Measurements from ENCODE around the gene SH2D1A. TPM values are rescaled to one million over a fixed set of nuclear protein-coding genes. Genes with fewer than 3 reads are reported as not detected.

SH2D1A gene
- total and polyA plus RNA-seq, 10 of the 15 experiments (the other 5 are each of a cell fraction or from before 2014, with no cell fraction given), result 0.33 to 8.8 (median 0.54) TPM; not detected in 1

DNA sequence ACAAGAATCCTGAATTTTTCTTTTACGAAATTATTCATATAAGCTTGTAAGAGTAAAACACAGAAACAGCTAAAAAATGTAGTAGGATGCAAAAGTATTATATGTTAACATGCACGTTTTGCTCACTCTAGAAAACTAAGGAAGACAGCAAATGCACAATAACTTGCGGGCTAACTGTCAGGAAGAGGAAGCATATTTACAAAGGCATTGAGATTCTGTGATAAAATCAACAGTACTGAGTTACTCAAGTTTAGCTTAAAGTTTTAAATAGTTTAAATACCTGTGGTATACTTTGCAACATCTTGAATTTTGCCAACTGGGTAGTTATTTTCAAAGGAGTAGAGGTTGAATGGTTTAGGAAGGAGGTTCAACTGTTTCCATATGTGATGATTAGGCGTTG lies 37.0 kb downstream of the SH2D1A start:
- Histone ChIP-seq H3K79me2 (ENCODE audit: control insufficient read depth, insufficient read depth, low read length) (no peaks in the 10 kb centered on the region), H3K36me3 (ENCODE audit: control insufficient read depth in 2 of 2, insufficient read depth in 2 of 2, low read length in 1 of 2) (no peaks in the 10 kb centered on the region), H3K27me3 (replicated peaks in 1 of 2; ENCODE audit: control insufficient read depth in 2 of 2, insufficient read depth in 2 of 2, low read length in 1 of 2) (no peaks in the 10 kb centered on the region; a peak in 1 of 4 replicates), H3K27ac (ENCODE audit: control insufficient read depth, insufficient read depth) (no peak overlapping the region), H2AFZ (ENCODE audit: control insufficient read depth, low read depth, low read length) (no peak overlapping the region), H3K4me1 (ENCODE audit: control insufficient read depth, insufficient read depth, low read length) (no peaks in the 10 kb centered on the region), H3K4me3 (no peak overlapping the region), H3K9me3 (replicated peaks; ENCODE audit: control insufficient read depth, insufficient read depth, low read length) (no peaks in the 10 kb centered on the region; the same call in 2 of the 3 replicates), H4K20me1 (ENCODE audit: control insufficient read depth, insufficient read depth) (no peaks in the 10 kb centered on the region), H3K9ac (ENCODE audit: control insufficient read depth, insufficient read depth, low read length) (no peak overlapping the region), H3K4me2 (ENCODE audit: control insufficient read depth, insufficient read depth) (no peak overlapping the region)
- intact Hi-C loops (cut with micrococcal nuclease; ENCODE audit: unreplicated experiment) (loop anchor here (10.0 kb wide), 1 partner anchor 289 kb away; no protein-coding TSS in a partner anchor), in situ Hi-C loops (cut with MboI) (no loop called here)
- ChIA-PET CTCF (interaction anchor here (1.0 kb wide), 1 partner anchor 10 kb away, joined by 8 read pairs; no protein-coding TSS in a partner anchor), RAD21 (ENCODE audit: unreplicated experiment) (no interaction called here), SMC1A (ENCODE audit: uncharacterized antibody, unreplicated experiment) (interaction anchor here (1.2 to 1.4 kb wide), 2 partner anchors 13 to 18 kb away, joined by 3 to 6 read pairs; no protein-coding TSS in a partner anchor), POLR2A (no interaction called here)
- BruUV-seq (replicated peaks), result no TSS peak
- TF ChIP-seq SMAD1 (IDR thresholded peaks at IDR 0.05; ENCODE audit: low read depth, partially characterized antibody) (no peak), BRCA1 (IDR thresholded peaks at IDR 0.05; ENCODE audit: low read depth, low read length) (no peak), ZNF622 (IDR thresholded peaks at IDR 0.05) (no peak), KLF5 (IDR thresholded peaks at IDR 0.05; ENCODE audit: partially characterized antibody) (no peak), SIX5 (IDR thresholded peaks at IDR 0.05; ENCODE audit: low read depth, low read length, severe bottlenecking) (no peak), YBX1 (IDR thresholded peaks at IDR 0.05) (no peak), IKZF1 (conservative IDR thresholded peaks at IDR 0.05) (no peak), SMARCA5 (IDR thresholded peaks at IDR 0.05) (no peak), WRNIP1 (IDR thresholded peaks at IDR 0.05; ENCODE audit: borderline replicate concordance, low read depth, low read length) (no peak), RBBP5 (conservative IDR thresholded peaks at IDR 0.05) (no peak), CBFB (IDR thresholded peaks at IDR 0.05; ENCODE audit: low read depth) (no peak), FOXK2 (IDR thresholded peaks at IDR 0.05) (no peak), MEF2A (IDR thresholded peaks at IDR 0.05; ENCODE audit: insufficient read depth, low read depth, low read length) (no peak), JUND (IDR thresholded peaks at IDR 0.05; ENCODE audit: low read depth, low read length) (no peak)
- TF ChIP-seq, protein P1, sequence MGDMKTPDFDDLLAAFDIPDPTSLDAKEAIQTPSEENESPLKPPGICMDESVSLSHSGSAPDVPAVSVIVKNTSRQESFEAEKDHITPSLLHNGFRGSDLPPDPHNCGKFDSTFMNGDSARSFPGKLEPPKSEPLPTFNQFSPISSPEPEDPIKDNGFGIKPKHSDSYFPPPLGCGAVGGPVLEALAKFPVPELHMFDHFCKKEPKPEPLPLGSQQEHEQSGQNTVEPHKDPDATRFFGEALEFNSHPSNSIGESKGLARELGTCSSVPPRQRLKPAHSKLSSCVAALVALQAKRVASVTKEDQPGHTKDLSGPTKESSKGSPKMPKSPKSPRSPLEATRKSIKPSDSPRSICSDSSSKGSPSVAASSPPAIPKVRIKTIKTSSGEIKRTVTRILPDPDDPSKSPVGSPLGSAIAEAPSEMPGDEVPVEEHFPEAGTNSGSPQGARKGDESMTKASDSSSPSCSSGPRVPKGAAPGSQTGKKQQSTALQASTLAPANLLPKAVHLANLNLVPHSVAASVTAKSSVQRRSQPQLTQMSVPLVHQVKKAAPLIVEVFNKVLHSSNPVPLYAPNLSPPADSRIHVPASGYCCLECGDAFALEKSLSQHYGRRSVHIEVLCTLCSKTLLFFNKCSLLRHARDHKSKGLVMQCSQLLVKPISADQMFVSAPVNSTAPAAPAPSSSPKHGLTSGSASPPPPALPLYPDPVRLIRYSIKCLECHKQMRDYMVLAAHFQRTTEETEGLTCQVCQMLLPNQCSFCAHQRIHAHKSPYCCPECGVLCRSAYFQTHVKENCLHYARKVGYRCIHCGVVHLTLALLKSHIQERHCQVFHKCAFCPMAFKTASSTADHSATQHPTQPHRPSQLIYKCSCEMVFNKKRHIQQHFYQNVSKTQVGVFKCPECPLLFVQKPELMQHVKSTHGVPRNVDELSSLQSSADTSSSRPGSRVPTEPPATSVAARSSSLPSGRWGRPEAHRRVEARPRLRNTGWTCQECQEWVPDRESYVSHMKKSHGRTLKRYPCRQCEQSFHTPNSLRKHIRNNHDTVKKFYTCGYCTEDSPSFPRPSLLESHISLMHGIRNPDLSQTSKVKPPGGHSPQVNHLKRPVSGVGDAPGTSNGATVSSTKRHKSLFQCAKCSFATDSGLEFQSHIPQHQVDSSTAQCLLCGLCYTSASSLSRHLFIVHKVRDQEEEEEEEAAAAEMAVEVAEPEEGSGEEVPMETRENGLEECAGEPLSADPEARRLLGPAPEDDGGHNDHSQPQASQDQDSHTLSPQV (IDR thresholded peaks at IDR 0.05), result no peak
- TF ChIP-seq, protein P2, sequence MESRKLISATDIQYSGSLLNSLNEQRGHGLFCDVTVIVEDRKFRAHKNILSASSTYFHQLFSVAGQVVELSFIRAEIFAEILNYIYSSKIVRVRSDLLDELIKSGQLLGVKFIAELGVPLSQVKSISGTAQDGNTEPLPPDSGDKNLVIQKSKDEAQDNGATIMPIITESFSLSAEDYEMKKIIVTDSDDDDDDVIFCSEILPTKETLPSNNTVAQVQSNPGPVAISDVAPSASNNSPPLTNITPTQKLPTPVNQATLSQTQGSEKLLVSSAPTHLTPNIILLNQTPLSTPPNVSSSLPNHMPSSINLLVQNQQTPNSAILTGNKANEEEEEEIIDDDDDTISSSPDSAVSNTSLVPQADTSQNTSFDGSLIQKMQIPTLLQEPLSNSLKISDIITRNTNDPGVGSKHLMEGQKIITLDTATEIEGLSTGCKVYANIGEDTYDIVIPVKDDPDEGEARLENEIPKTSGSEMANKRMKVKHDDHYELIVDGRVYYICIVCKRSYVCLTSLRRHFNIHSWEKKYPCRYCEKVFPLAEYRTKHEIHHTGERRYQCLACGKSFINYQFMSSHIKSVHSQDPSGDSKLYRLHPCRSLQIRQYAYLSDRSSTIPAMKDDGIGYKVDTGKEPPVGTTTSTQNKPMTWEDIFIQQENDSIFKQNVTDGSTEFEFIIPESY (IDR thresholded peaks at IDR 0.05), result no peak
- TF ChIP-seq, protein P3, sequence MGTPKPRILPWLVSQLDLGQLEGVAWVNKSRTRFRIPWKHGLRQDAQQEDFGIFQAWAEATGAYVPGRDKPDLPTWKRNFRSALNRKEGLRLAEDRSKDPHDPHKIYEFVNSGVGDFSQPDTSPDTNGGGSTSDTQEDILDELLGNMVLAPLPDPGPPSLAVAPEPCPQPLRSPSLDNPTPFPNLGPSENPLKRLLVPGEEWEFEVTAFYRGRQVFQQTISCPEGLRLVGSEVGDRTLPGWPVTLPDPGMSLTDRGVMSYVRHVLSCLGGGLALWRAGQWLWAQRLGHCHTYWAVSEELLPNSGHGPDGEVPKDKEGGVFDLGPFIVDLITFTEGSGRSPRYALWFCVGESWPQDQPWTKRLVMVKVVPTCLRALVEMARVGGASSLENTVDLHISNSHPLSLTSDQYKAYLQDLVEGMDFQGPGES (IDR thresholded peaks at IDR 0.05), result no peak
- ATAC-seq, result no peak
- FAIRE-seq, result no peak
- DNase-seq (ENCODE audit: low read depth, low spot score), result no peak
- WGBS (ENCODE audit: insufficient coverage, insufficient replicate concordance, low lambda C conversion rate, missing lambda C conversion rate), result 2% methylated on average over 4 of the region's 4 CpGs
